CD8-positive, alpha-beta memory T cell (primary cell): Measurements from ENCODE around the gene TNFRSF8. TPM values are rescaled to one million over a fixed set of nuclear protein-coding genes. Genes with fewer than 3 reads are reported as not detected.

ENCODE experiments used
- CTCF ChIA-PET: fragments of 350-600 bp; sonication (Branson Sonifier 250); formaldehyde crosslinking; loops from one replicate; lab custom pipeline; 2021; ENCODE audit warnings: antibody characterized with exemption; lab: Charles Lee
- POLR2A ChIA-PET: fragments of 350-600 bp; sonication (Branson Sonifier 250); formaldehyde crosslinking; loops from one replicate; lab custom pipeline; 2021; ENCODE audit warnings: antibody characterized with exemption; lab: Charles Lee
- DNase-seq, 5 donors: peaks; one replicate each; pipeline versions ENCODE4 v3.0.0 to v3.0.0-alpha.2; 2020 to 2022; ENCODE audit warnings: mixed read lengths in 1 of 5
- H3K27ac ChIP-seq: one replicate; pipeline ENCODE4 v1.7.0; 2013; ENCODE audit warnings: low read depth, mild to moderate bottlenecking, low read length, moderate library complexity
- H3K27me3 ChIP-seq: 2 replicates; pipeline ENCODE4 v1.7.0; 2013; ENCODE audit warnings: low read length, mild to moderate bottlenecking; ENCODE audit not compliant: insufficient read depth, poor library complexity, severe bottlenecking
- H3K36me3 ChIP-seq: 2 replicates; pipeline ENCODE4 v1.7.0; 2013; ENCODE audit warnings: mild to moderate bottlenecking, low read length, moderate library complexity; ENCODE audit not compliant: insufficient read depth
- H3K4me1 ChIP-seq: 2 replicates; pipeline ENCODE4 v1.7.0; 2013; ENCODE audit warnings: mild to moderate bottlenecking, low read length, moderate library complexity; ENCODE audit not compliant: insufficient read depth
- H3K4me3 ChIP-seq: 2 replicates; pipeline ENCODE4 v1.7.0; 2013; ENCODE audit warnings: mild to moderate bottlenecking, low read length
- H3K9me3 ChIP-seq: 2 replicates; pipeline ENCODE4 v1.7.0; 2013; ENCODE audit warnings: mild to moderate bottlenecking, low read length
- H3K27ac Mint-ChIP-seq, 8 donors: one replicate each; pipeline ENCODE4 v1.8.0; 2020 to 2021; ENCODE audit warnings: mixed read lengths in 8 of 8, mild to moderate bottlenecking in 6 of 8, inconsistent platforms in 3 of 8, moderate library complexity in 3 of 8
- H3K27me3 Mint-ChIP-seq, 2 donors: one replicate each; pipeline ENCODE4 v1.8.0; 2020 to 2021; ENCODE audit warnings: mixed read lengths in 2 of 2, mild to moderate bottlenecking in 1 of 2, moderate library complexity in 1 of 2
- H3K36me3 Mint-ChIP-seq, 3 donors: one replicate each; pipeline ENCODE4 v1.8.0; 2020 to 2021; ENCODE audit warnings: mixed read lengths in 3 of 3, inconsistent platforms in 1 of 3, mild to moderate bottlenecking in 1 of 3
- H3K4me1 Mint-ChIP-seq, 3 donors: one replicate each; pipeline ENCODE4 v1.8.0; 2020 to 2021; ENCODE audit warnings: mixed read lengths in 3 of 3, inconsistent platforms in 1 of 3, mild to moderate bottlenecking in 1 of 3
- H3K4me3 Mint-ChIP-seq, 7 donors: one replicate each; pipeline ENCODE4 v1.8.0; 2020 to 2021; ENCODE audit warnings: mixed read lengths in 7 of 7, mild to moderate bottlenecking in 6 of 7, moderate library complexity in 4 of 7, inconsistent platforms in 2 of 7
- H3K9me3 Mint-ChIP-seq, 5 donors: one replicate each; pipeline ENCODE4 v1.8.0; 2020 to 2022; ENCODE audit warnings: mixed read lengths in 5 of 5, mild to moderate bottlenecking in 3 of 5, moderate library complexity in 2 of 5, inconsistent platforms in 1 of 5
- polyA plus RNA-seq: library from polyadenylated mRNA; unstranded; fragments of 300-500 nt; fragmentation: Illumina TruSeq; gene quantifications from one replicate; pipeline ENCODE4 v1.2.3, GENCODE V29; 2021
- total RNA-seq, 2 experiments: library from RNA; stranded (reverse); gene quantifications; one replicate each; pipeline ENCODE4 v1.2.3, GENCODE V29; 2021

Gene TNFRSF8
- total and polyA plus RNA-seq, 3 experiments from 2014 or later = 1.5 to 1.9 TPM; not detected in 1

- H3K27ac ChIP-seq = peak overlapping the region; percentile 95
- POLR2A ChIA-PET = no interaction called here
- H3K27me3 ChIP-seq = no peaks in the 10 kb centered on the region
- H3K4me3 ChIP-seq = no peak overlapping the region
- H3K27ac Mint-ChIP-seq = peak overlapping the region; percentile 98 to 100 (median 100)
- H3K27me3 Mint-ChIP-seq = peaks cover 0 to 7% of the 10 kb centered on the region in 2 donors
- CTCF ChIA-PET = interaction anchor here (1.0 kb wide), 1 partner anchor 47 kb away, joined by 3 read pairs; no protein-coding TSS in a partner anchor
- H3K4me1 ChIP-seq = peaks cover 84% of the 10 kb centered on the region
- H3K9me3 ChIP-seq = no peaks in the 10 kb centered on the region
- peaks cover 79 to 90% (median 83%) of the 10 kb centered on the region in 3 donors for H3K4me1 Mint-ChIP-seq
- DNase-seq = peak in 4 of 5 donors; percentile 24 to 64 (median 40)
- H3K36me3 Mint-ChIP-seq = peaks cover 3 to 43% (median 4%) of the 10 kb centered on the region in 3 donors
- no peaks in the 10 kb centered on the region for H3K36me3 ChIP-seq
- H3K9me3 Mint-ChIP-seq = peaks cover 0 to 2% (median 0%) of the 10 kb centered on the region in 5 donors
- peak overlapping the region; percentile 48 to 86 (median 76) for H3K4me3 Mint-ChIP-seq
Observed at GRCh38 chr1:12171206-12172041, 108.3 kb downstream of the TNFRSF8 start.

DNA sequence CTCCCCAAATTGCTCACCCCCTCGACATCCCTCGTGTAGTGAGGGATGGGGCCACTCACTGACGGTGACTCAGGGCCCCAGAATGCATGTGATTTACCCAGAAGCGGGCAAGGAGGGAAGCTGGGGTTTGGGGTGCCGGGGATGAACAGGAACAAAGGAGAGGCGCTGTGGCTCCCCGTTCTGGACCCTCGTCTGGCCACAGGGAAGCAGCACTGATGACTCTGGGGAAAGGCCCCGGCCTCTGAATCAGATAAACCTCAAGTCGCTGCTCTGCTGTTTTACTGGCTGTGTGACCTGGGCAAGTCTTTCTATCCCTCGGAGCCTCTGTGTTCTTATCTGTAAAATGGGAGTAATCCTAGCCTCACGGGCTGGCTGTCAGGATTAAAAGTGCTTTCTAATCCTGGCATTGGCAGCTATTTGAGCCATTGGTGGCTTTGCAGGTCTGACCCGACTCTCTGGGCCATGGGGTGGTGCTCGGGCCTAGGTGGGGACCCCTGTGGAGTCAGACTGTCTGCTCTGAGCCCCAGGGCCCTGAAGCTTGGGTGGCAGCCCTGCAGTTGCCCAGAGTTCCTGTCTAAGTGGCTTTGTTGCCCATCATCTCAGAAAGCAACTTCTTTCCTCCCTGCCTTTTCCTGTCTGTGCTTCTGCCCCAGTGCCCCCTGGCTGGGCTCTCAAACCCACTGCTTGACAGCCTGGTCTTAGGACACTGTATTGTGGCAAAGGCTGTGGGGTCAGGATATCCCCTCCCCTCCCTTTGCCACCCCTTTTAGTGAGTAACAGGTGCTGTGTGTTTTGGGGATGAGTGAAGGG, 109.1 kb downstream of the TNFRSF8 start:
- peak overlapping the region; percentile 59 to 86 (median 80) for H3K4me3 Mint-ChIP-seq
- Histone ChIP-seq H3K27me3 (no peaks in the 10 kb centered on the region), H3K36me3 (no peaks in the 10 kb centered on the region), H3K27ac (peak overlapping the region; percentile 95), H3K4me3 (peak overlapping the region; percentile 46), H3K4me1 (peaks cover 92% of the 10 kb centered on the region), H3K9me3 (no peaks in the 10 kb centered on the region)
- POLR2A ChIA-PET = interaction anchor here (1.4 kb wide), 2 partner anchors 23 to 40 kb away, joined by 3 to 4 read pairs; no protein-coding TSS in a partner anchor
- DNase-seq = peak; percentile 28 to 70 (median 46)
- H3K36me3 Mint-ChIP-seq = peaks cover 3 to 44% (median 4%) of the 10 kb centered on the region in 3 donors
- peak overlapping the region; percentile 98 to 100 (median 100) for H3K27ac Mint-ChIP-seq
- peaks cover 0 to 2% (median 0%) of the 10 kb centered on the region in 5 donors for H3K9me3 Mint-ChIP-seq
- peaks cover 82 to 94% (median 89%) of the 10 kb centered on the region in 3 donors for H3K4me1 Mint-ChIP-seq
- CTCF ChIA-PET = no interaction called here
- H3K27me3 Mint-ChIP-seq = peaks cover 0 to 9% of the 10 kb centered on the region in 2 donors

DNA sequence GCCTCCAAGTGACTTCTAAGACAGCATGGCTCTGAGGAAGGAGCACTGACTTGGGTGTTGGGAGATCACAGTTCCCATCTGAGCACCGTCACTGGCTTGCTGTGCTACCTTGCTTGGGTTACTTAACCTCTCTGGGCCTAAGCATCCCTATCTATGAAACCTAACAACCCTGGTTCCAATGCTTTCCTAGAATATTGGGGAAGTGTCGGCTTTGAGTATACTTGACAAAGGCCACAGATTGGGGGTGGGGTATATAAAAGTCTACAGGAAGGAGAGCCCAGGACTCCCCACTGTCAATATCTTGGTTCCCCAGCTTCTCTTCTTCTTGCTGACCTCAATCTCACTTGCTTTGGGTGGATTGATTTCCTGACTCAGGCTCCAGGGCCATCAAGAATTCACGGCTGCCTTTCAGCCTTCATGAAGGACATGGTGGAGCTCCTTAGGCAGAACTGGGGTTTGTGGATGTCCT, 110.0 kb downstream of the TNFRSF8 start:
- peak overlapping the region; percentile 95 for H3K27ac ChIP-seq
- DNase-seq = no peak
- H3K4me1 ChIP-seq = peaks cover 96% of the 10 kb centered on the region
- Mint-ChIP-seq H3K9me3 (peaks cover 0 to 2% (median 0%) of the 10 kb centered on the region in 5 donors), H3K27ac (peak overlapping the region; percentile 98 to 100 (median 100)), H3K36me3 (peaks cover 3 to 36% (median 4%) of the 10 kb centered on the region in 3 donors), H3K4me1 (peaks cover 84 to 96% (median 91%) of the 10 kb centered on the region in 3 donors), H3K27me3 (peaks cover 0 to 7% of the 10 kb centered on the region in 2 donors), H3K4me3 (peak overlapping the region; percentile 59 to 86 (median 80))
- ChIA-PET CTCF (interaction anchor here (6.7 kb wide), 1 partner anchor 48 kb away, joined by 68 read pairs; no protein-coding TSS in a partner anchor), POLR2A (interaction anchor here (0.6 to 1.6 kb wide), 7 partner anchors 8 to 48 kb away, joined by 3 to 4 read pairs (median 3); no protein-coding TSS in a partner anchor)
- H3K9me3 ChIP-seq = no peaks in the 10 kb centered on the region
- H3K4me3 ChIP-seq = peak overlapping the region; percentile 46
- H3K36me3 ChIP-seq = no peaks in the 10 kb centered on the region
- H3K27me3 ChIP-seq = no peaks in the 10 kb centered on the region

GRCh38 chr1:12173631-12174121, 110.6 kb downstream of the TNFRSF8 start:
- peaks cover 0 to 2% (median 0%) of the 10 kb centered on the region in 5 donors for H3K9me3 Mint-ChIP-seq
- peaks cover 96% of the 10 kb centered on the region for H3K4me1 ChIP-seq
- H3K9me3 ChIP-seq = no peaks in the 10 kb centered on the region
- H3K36me3 ChIP-seq = no peaks in the 10 kb centered on the region
- ChIA-PET POLR2A (interaction anchor here (0.7 to 1.6 kb wide), 6 partner anchors 9 to 49 kb away, joined by 3 to 4 read pairs (median 4); no protein-coding TSS in a partner anchor), CTCF (interaction anchor here (6.7 kb wide), 1 partner anchor 49 kb away, joined by 68 read pairs; no protein-coding TSS in a partner anchor)
- H3K27ac Mint-ChIP-seq = peak overlapping the region; percentile 98 to 100 (median 100)
- H3K4me1 Mint-ChIP-seq = peaks cover 84 to 96% (median 91%) of the 10 kb centered on the region in 3 donors
- peaks cover 0 to 7% of the 10 kb centered on the region in 2 donors for H3K27me3 Mint-ChIP-seq
- H3K4me3 Mint-ChIP-seq = peak overlapping the region; percentile 59 to 86 (median 80)
- peaks cover 3 to 37% (median 4%) of the 10 kb centered on the region in 3 donors for H3K36me3 Mint-ChIP-seq
- H3K27me3 ChIP-seq = no peaks in the 10 kb centered on the region
- DNase-seq = peak; percentile 88 to 99 (median 95)
- peak overlapping the region; percentile 46 for H3K4me3 ChIP-seq
- peak overlapping the region; percentile 95 for H3K27ac ChIP-seq

DNA sequence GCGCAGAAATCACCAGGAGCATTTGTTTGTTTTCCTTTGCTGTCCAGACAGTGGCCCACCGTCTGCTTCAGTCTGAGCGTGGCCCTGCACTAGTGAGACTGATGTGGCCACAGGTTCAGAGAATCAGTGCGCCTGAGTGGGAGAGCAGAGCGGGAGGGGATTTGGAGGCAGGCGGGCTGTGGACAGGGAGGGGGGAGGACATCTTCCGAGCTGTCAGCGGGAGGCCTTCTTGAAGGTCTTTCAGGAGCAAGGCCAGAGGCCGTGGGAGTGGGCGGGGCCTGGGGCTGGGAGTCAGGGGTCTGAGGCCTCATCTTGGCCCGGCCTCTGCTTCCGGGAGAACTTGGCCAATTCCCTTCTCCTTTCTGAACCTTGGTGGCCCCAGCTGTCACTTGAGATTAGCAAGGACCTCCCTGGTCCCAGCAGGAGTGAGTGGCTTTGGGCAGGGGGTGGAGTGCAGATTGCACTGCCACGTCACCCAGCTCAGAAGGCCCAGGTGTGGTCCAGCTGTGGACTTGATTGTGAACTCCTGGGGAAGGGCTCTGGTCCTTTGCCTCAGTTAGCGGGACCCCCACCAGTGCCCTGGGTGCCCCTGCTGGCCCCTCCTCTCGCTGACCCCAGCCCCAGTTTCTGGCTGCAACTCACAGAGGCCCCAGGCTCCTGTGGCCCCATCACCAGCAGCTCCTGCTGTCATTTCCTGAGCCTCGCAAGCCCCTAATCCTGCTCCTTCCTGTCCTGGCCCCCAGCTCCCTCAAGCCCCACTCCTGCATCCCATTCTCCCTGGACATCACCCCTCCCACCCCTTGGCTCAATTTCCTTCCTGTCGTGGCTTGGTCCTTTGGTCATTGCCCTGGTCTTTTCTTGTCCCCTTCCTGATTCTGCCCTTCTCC, 112.1 kb downstream of the TNFRSF8 start:
- Mint-ChIP-seq H3K27me3 (peaks cover 0 to 10% of the 10 kb centered on the region in 2 donors), H3K27ac (peak overlapping the region; percentile 98 to 100 (median 100)), H3K4me3 (peak overlapping the region in 6 of 7 donors; percentile 52 to 86 (median 76)), H3K4me1 (peaks cover 84 to 95% (median 88%) of the 10 kb centered on the region in 3 donors), H3K9me3 (peaks cover 0 to 2% (median 0%) of the 10 kb centered on the region in 5 donors), H3K36me3 (peaks cover 3 to 33% (median 4%) of the 10 kb centered on the region in 3 donors)
- Histone ChIP-seq H3K27me3 (no peaks in the 10 kb centered on the region), H3K4me1 (peaks cover 94% of the 10 kb centered on the region), H3K36me3 (no peaks in the 10 kb centered on the region), H3K27ac (peak overlapping the region; percentile 95), H3K4me3 (peak overlapping the region; percentile 4), H3K9me3 (no peaks in the 10 kb centered on the region)
- CTCF ChIA-PET = interaction anchor here (0.9 to 6.7 kb wide), 3 partner anchors 13 to 50 kb away, joined by 5 to 68 read pairs (median 24); no protein-coding TSS in a partner anchor
- POLR2A ChIA-PET = interaction anchor here (0.6 to 1.7 kb wide), 3 partner anchors 25 to 35 kb away, joined by 3 to 4 read pairs (median 3); no protein-coding TSS in a partner anchor
- no peak for DNase-seq

GRCh38 chr1:12176298-12177118, 113.4 kb downstream of the TNFRSF8 start:
- POLR2A ChIA-PET = interaction anchor here (1.3 to 3.1 kb wide), 6 partner anchors 7 to 34 kb away, joined by 3 to 38 read pairs (median 13); partner anchors contain the start of gene TNFRSF1B
- Histone ChIP-seq H3K36me3 (no peaks in the 10 kb centered on the region), H3K27me3 (no peaks in the 10 kb centered on the region), H3K27ac (peak overlapping the region; percentile 76), H3K9me3 (no peaks in the 10 kb centered on the region), H3K4me3 (no peak overlapping the region), H3K4me1 (peaks cover 90% of the 10 kb centered on the region)
- DNase-seq = no peak
- CTCF ChIA-PET = interaction anchor here (1.2 to 6.7 kb wide), 5 partner anchors 8 to 52 kb away, joined by 3 to 68 read pairs (median 14); no protein-coding TSS in a partner anchor
- H3K9me3 Mint-ChIP-seq = peaks cover 0 to 2% (median 0%) of the 10 kb centered on the region in 5 donors
- peaks cover 0 to 10% of the 10 kb centered on the region in 2 donors for H3K27me3 Mint-ChIP-seq
- peak overlapping the region; percentile 90 to 100 (median 100) for H3K27ac Mint-ChIP-seq
- H3K4me1 Mint-ChIP-seq = peaks cover 82 to 94% (median 85%) of the 10 kb centered on the region in 3 donors
- peak overlapping the region; percentile 49 to 82 (median 67) for H3K4me3 Mint-ChIP-seq
- H3K36me3 Mint-ChIP-seq = peaks cover 0 to 36% (median under 1%) of the 10 kb centered on the region in 3 donors
